ENCODE results near the gene SEMA3E. TPM values are rescaled to one million over a fixed set of nuclear protein-coding genes. Genes with fewer than 3 reads are reported as not detected.
"Not testable (repeated sequence)": the region's sequence is repeated elsewhere in the genome, so short reads cannot be mapped to it uniquely, and the experiment has no call there.

The SEMA3E gene
- total and polyA plus RNA-seq, 4 experiments from 2014 or later, result not detected

DNA sequence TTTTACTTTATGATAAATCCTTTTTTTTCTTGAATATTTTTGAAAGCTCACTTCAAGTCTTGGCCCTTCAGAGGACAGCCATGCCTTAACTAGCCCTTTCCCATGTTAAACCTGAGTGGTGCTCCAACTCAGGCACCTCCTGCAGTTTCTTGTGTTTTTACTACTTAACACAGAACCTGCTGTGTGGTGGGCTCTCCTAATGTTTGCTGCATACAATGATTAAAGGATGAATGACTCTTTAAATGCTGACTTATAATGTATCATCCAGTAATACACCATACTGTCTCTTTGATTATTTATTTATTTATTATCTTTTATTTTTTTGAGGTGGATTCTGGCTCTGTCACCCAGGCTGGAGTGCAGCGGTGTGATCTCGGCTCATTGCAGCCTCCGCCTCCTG, 179.4 kb downstream of the SEMA3E start:
- Mint-ChIP-seq H3K27ac (no peak overlapping the region), H3K9me3 (peaks cover 2 to 12% (median 4%) of the 10 kb centered on the region in 8 donors), H3K27me3 (no peaks in the 10 kb centered on the region), H3K36me3 (no peaks in the 10 kb centered on the region), H3K4me3 (no peak overlapping the region), H3K4me1 (no peaks in the 10 kb centered on the region)
- Histone ChIP-seq H3K27ac (ENCODE audit: low read depth, low read length) (no peak overlapping the region), H3K27me3 (ENCODE audit: insufficient read depth, low read length) (no peaks in the 10 kb centered on the region), H3K4me3 (ENCODE audit: low read length in 2 of 2) (no peak overlapping the region), H3K4me1 (ENCODE audit: insufficient read depth, low read length) (no peaks in the 10 kb centered on the region), H3K9me3 (ENCODE audit: control insufficient read depth in 1 of 2, low read length in 2 of 2) (no peaks in the 10 kb centered on the region), H3K36me3 (ENCODE audit: insufficient read depth, low read length) (no peaks in the 10 kb centered on the region)
- DNase-seq, result no peak
- intact Hi-C loops (cut with micrococcal nuclease), result no loop called here
- CTCF ChIA-PET (ENCODE audit: partially characterized antibody), result no interaction called here
- POLR2A ChIA-PET (ENCODE audit: partially characterized antibody), result no interaction called here

DNA sequence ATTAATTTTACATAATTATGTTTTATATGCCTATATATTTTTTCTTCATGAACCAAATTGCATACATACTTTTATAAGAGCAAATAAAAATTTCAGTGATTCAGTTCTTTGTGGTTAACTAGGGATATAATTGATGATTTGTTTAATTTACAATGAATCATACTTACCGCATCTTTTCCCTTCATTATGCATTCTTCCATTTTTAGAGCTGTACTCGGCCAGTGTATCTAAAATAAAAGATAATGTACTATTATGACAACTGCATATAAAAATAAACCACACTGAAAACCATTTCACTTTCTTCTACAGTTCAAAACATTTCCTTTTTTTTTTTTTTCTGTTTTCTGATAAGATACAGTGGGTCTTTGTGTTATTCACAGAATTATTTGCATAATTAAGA, 179.9 kb downstream of the SEMA3E start:
- H3K4me3 Mint-ChIP-seq, result no peak overlapping the region
- POLR2A ChIA-PET (ENCODE audit: partially characterized antibody), result no interaction called here
- no peak overlapping the region for H3K4me3 ChIP-seq (ENCODE audit: low read length in 2 of 2)
- no peaks in the 10 kb centered on the region for H3K36me3 ChIP-seq (ENCODE audit: insufficient read depth, low read length)
- H3K4me1 ChIP-seq (ENCODE audit: insufficient read depth, low read length), result no peaks in the 10 kb centered on the region
- H3K27ac Mint-ChIP-seq, result no peak overlapping the region
- H3K27me3 ChIP-seq (ENCODE audit: insufficient read depth, low read length), result no peaks in the 10 kb centered on the region
- H3K9me3 ChIP-seq (ENCODE audit: control insufficient read depth in 1 of 2, low read length in 2 of 2), result no peaks in the 10 kb centered on the region
- no peak for DNase-seq
- intact Hi-C loops (cut with micrococcal nuclease), result no loop called here
- CTCF ChIA-PET (ENCODE audit: partially characterized antibody), result no interaction called here
- no peaks in the 10 kb centered on the region for H3K4me1 Mint-ChIP-seq
- H3K9me3 Mint-ChIP-seq, result peaks cover 2 to 12% (median 4%) of the 10 kb centered on the region in 8 donors
- no peak overlapping the region for H3K27ac ChIP-seq (ENCODE audit: low read depth, low read length)
- H3K36me3 Mint-ChIP-seq, result no peaks in the 10 kb centered on the region
- H3K27me3 Mint-ChIP-seq, result no peaks in the 10 kb centered on the region

DNA sequence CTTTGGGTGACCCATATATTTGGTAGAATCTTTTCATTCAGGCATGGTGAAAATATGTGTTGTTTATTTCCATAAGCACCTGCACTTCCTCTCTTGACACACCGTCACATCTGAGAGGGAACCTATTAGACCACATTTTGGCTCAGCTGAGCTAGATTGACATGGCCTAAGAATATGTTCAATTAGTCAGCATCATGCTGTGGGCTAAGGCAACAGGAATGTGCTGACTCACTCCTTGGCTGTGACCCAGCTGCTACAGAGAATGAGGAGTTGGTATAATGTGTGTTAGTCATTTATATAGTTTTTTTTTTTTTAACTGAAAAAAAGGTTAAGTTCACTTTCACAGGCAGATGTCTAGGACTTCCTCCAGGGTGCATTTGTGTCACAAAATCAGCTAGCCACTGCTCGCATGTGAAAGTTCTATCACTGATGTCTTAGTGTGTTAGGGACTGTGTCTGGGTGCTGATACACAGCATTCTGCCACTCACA, 180.6 kb downstream of the SEMA3E start:
- Histone ChIP-seq H3K36me3 (ENCODE audit: insufficient read depth, low read length) (no peaks in the 10 kb centered on the region), H3K27me3 (ENCODE audit: insufficient read depth, low read length) (no peaks in the 10 kb centered on the region), H3K4me1 (ENCODE audit: insufficient read depth, low read length) (no peaks in the 10 kb centered on the region), H3K4me3 (ENCODE audit: low read length in 2 of 2) (no peak overlapping the region), H3K9me3 (ENCODE audit: control insufficient read depth in 1 of 2, low read length in 2 of 2) (no peaks in the 10 kb centered on the region), H3K27ac (ENCODE audit: low read depth, low read length) (no peak overlapping the region)
- Mint-ChIP-seq H3K27me3 (no peaks in the 10 kb centered on the region), H3K4me1 (no peaks in the 10 kb centered on the region), H3K4me3 (no peak overlapping the region), H3K36me3 (no peaks in the 10 kb centered on the region), H3K9me3 (peaks cover under 1 to 10% (median 4%) of the 10 kb centered on the region in 8 donors), H3K27ac (no peak overlapping the region)
- ChIA-PET CTCF (ENCODE audit: partially characterized antibody) (no interaction called here), POLR2A (ENCODE audit: partially characterized antibody) (no interaction called here)
- no peak for DNase-seq
- intact Hi-C loops (cut with micrococcal nuclease), result no loop called here

DNA sequence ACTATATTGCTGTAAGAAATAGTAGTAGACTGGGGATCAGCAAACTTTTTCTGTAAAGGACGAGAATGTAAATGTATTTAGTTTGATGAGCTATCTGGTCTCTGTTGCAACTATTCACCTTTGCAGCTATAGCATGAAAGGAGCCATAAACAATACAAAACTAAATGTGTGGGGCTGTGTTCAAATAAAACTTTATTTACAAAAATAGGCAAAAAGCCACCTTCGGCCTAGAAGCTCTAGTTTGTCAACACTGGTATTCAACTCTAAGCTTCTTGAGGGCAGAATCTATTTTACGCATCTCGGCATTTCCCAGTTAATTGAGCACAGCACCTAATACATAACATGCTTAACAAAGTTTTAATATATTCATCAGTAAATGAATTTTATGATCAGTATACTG, 181.4 kb downstream of the SEMA3E start:
- Mint-ChIP-seq H3K4me1 (no peaks in the 10 kb centered on the region), H3K27ac (no peak overlapping the region), H3K27me3 (no peaks in the 10 kb centered on the region), H3K9me3 (peaks cover 0 to 8% (median 4%) of the 10 kb centered on the region in 8 donors), H3K36me3 (no peaks in the 10 kb centered on the region), H3K4me3 (no peak overlapping the region)
- Histone ChIP-seq H3K27ac (ENCODE audit: low read depth, low read length) (no peak overlapping the region), H3K9me3 (ENCODE audit: control insufficient read depth in 1 of 2, low read length in 2 of 2) (no peaks in the 10 kb centered on the region), H3K4me1 (ENCODE audit: insufficient read depth, low read length) (no peaks in the 10 kb centered on the region), H3K27me3 (ENCODE audit: insufficient read depth, low read length) (no peaks in the 10 kb centered on the region), H3K36me3 (ENCODE audit: insufficient read depth, low read length) (no peaks in the 10 kb centered on the region), H3K4me3 (ENCODE audit: low read length in 2 of 2) (no peak overlapping the region)
- intact Hi-C loops (cut with micrococcal nuclease), result no loop called here
- ChIA-PET POLR2A (ENCODE audit: partially characterized antibody) (no interaction called here), CTCF (ENCODE audit: partially characterized antibody) (no interaction called here)
- no peak for DNase-seq

DNA sequence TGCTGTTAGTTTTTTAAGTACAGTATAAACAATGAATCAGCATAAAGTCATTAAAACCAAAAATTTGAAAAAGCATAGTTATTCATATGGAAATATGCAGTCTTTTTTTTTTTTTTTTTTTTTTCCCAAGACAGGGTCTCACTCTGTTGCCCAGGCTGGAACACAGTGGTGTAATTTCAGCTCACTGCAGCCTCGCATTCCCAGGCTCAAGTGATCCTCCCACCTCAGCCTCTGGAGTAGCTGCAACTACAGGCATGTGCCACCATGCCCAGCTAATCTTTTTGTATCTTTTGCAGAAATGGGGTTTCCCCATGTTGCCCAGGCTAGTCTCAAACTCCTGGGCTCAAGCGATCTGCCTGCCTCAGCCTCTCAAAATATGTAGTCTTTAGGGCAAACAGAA, 182.0 kb downstream of the SEMA3E start:
- Mint-ChIP-seq H3K9me3 (peaks cover 0 to 8% (median 3%) of the 10 kb centered on the region in 8 donors), H3K4me3 (no peak overlapping the region), H3K27ac (no peak overlapping the region), H3K27me3 (no peaks in the 10 kb centered on the region), H3K4me1 (no peaks in the 10 kb centered on the region), H3K36me3 (no peaks in the 10 kb centered on the region)
- intact Hi-C loops (cut with micrococcal nuclease), result no loop called here
- CTCF ChIA-PET (ENCODE audit: partially characterized antibody), result no interaction called here
- H3K9me3 ChIP-seq (ENCODE audit: control insufficient read depth in 1 of 2, low read length in 2 of 2), result no peaks in the 10 kb centered on the region
- no peak for DNase-seq
- no peaks in the 10 kb centered on the region for H3K36me3 ChIP-seq (ENCODE audit: insufficient read depth, low read length)
- H3K27me3 ChIP-seq (ENCODE audit: insufficient read depth, low read length), result no peaks in the 10 kb centered on the region
- H3K27ac ChIP-seq (ENCODE audit: low read depth, low read length), result no peak overlapping the region
- H3K4me3 ChIP-seq (ENCODE audit: low read length in 2 of 2), result no peak overlapping the region
- POLR2A ChIA-PET (ENCODE audit: partially characterized antibody), result no interaction called here
- no peaks in the 10 kb centered on the region for H3K4me1 ChIP-seq (ENCODE audit: insufficient read depth, low read length)

DNA sequence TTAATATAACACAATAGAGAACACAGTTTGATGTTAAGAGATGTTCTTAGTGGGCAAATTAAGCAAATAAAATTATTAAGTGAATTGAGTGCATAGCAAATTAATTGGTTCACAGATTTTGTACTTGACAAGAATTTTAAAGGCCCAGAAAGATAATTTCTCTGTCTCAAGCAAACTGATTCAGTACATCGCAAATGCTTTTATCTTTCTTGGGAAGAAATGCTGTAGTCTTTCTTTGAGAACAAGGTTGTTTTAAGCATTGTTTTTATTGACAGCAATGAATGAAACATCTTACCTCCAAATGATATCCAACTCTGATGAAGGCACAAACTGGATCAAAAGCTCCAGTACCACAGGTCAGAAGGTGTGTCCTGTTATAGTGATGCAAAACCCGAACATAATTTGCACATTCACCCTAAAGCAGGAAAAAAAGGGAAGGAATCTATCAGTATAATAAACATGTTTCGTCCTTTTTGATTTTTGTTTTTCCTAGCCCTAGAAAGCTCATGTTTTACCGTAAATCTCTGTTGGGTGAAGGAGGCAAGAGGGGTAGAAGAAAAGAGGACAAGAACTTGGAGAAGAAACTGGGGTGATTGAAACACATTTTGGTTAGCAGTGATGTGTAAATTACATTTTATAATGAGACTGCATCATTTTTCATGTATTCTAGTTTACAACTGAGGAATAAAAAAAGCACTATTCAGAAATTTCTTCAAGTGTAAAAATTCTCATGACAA, 182.6 kb downstream of the SEMA3E start:
- Mint-ChIP-seq H3K27ac (no peak overlapping the region), H3K9me3 (peaks cover 0 to 8% (median 2%) of the 10 kb centered on the region in 8 donors), H3K4me1 (no peaks in the 10 kb centered on the region), H3K27me3 (no peaks in the 10 kb centered on the region), H3K36me3 (no peaks in the 10 kb centered on the region), H3K4me3 (no peak overlapping the region)
- DNase-seq, result no peak
- POLR2A ChIA-PET (ENCODE audit: partially characterized antibody), result no interaction called here
- CTCF ChIA-PET (ENCODE audit: partially characterized antibody), result no interaction called here
- Histone ChIP-seq H3K27me3 (ENCODE audit: insufficient read depth, low read length) (no peaks in the 10 kb centered on the region), H3K36me3 (ENCODE audit: insufficient read depth, low read length) (no peaks in the 10 kb centered on the region), H3K4me1 (ENCODE audit: insufficient read depth, low read length) (no peaks in the 10 kb centered on the region), H3K4me3 (ENCODE audit: low read length in 2 of 2) (no peak overlapping the region), H3K27ac (ENCODE audit: low read depth, low read length) (no peak overlapping the region), H3K9me3 (ENCODE audit: control insufficient read depth in 1 of 2, low read length in 2 of 2) (no peaks in the 10 kb centered on the region)
- intact Hi-C loops (cut with micrococcal nuclease), result no loop called here

DNA sequence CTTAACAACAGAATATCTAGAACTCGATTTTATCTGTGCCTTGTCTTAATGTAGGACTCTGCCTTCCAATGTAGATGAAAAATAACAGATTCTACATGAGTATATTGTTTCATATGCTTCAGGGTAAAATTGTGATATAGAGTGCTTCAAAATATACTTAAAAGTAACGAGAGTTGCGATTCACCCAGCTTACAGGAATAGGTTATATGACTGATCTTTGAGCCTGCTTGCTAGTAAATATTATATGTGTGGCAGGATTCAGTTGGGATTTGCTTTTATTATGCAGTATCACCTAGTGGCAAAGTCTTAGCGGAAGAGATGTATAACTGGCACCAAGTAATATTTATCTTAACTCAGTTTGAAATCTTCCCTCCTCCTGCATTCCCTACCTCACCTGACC, 183.3 kb downstream of the SEMA3E start:
- ChIA-PET CTCF (ENCODE audit: partially characterized antibody) (no interaction called here), POLR2A (ENCODE audit: partially characterized antibody) (no interaction called here)
- Mint-ChIP-seq H3K9me3 (peaks cover 0 to 8% (median 3%) of the 10 kb centered on the region in 8 donors), H3K4me1 (no peaks in the 10 kb centered on the region), H3K4me3 (no peak overlapping the region), H3K27me3 (no peaks in the 10 kb centered on the region), H3K27ac (no peak overlapping the region), H3K36me3 (no peaks in the 10 kb centered on the region)
- Histone ChIP-seq H3K36me3 (ENCODE audit: insufficient read depth, low read length) (no peaks in the 10 kb centered on the region), H3K27ac (ENCODE audit: low read depth, low read length) (no peak overlapping the region), H3K4me3 (ENCODE audit: low read length in 2 of 2) (no peak overlapping the region), H3K4me1 (ENCODE audit: insufficient read depth, low read length) (no peaks in the 10 kb centered on the region), H3K27me3 (ENCODE audit: insufficient read depth, low read length) (no peaks in the 10 kb centered on the region), H3K9me3 (ENCODE audit: control insufficient read depth in 1 of 2, low read length in 2 of 2) (no peaks in the 10 kb centered on the region)
- intact Hi-C loops (cut with micrococcal nuclease), result no loop called here
- no peak for DNase-seq

DNA sequence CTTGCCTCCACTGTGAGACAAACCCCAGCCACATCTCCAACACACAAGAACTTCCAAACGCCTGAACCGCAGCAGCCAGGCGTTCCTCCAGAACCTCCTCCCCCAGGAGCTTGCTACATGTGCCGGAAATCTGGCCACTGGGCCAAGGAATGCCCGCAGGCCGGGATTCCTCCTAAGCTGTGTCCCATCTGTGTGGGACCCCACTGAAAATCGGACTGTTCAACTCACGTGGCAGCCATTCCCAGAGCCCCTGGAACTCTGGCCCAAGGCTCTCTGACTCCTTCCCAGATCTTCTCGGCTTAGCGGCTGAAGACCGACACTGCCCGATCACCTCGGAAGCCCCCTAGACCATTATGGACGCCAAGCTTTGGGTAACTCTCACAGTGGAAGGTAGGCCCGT, 187.1 kb downstream of the SEMA3E start:
- H3K4me3 ChIP-seq (ENCODE audit: low read length in 2 of 2); H3K36me3 Mint-ChIP-seq; H3K27me3 ChIP-seq (ENCODE audit: insufficient read depth, low read length); H3K27ac Mint-ChIP-seq; DNase-seq; H3K4me3 Mint-ChIP-seq; H3K9me3 Mint-ChIP-seq; H3K27me3 Mint-ChIP-seq; POLR2A ChIA-PET (ENCODE audit: partially characterized antibody); CTCF ChIA-PET (ENCODE audit: partially characterized antibody); H3K9me3 ChIP-seq (ENCODE audit: control insufficient read depth in 1 of 2, low read length in 2 of 2); H3K27ac ChIP-seq (ENCODE audit: low read depth, low read length); intact Hi-C loops (cut with micrococcal nuclease); H3K4me1 Mint-ChIP-seq; H3K4me1 ChIP-seq (ENCODE audit: insufficient read depth, low read length); H3K36me3 ChIP-seq (ENCODE audit: insufficient read depth, low read length): not testable (repeated sequence)
